WTC11 (cell line): Measurements from ENCODE around the gene HES4. TPM values are rescaled to one million over a fixed set of nuclear protein-coding genes. Genes with fewer than 3 reads are reported as not detected.

ENCODE experiments used
- ATAC-seq: fragments of 200-7000 bp; cut with Tn5 transposase; 2 replicates; pipeline ENCODE4 v1.10.0; 2021; ENCODE audit warnings: mild to moderate bottlenecking, moderate library complexity
- CTCF ChIA-PET: fragments of 300-600 bp; sonication (Branson Sonifier 250); formaldehyde crosslinking; loops from one replicate; lab custom pipeline; 2021; ENCODE audit warnings: antibody characterized with exemption; lab: Charles Lee
- POLR2A ChIA-PET: fragments of 350-600 bp; sonication (Branson Sonifier 250); formaldehyde crosslinking; loops from one replicate; lab custom pipeline; 2021; ENCODE audit warnings: antibody characterized with exemption; lab: Charles Lee
- DNase-seq: peaks from one replicate; pipeline ENCODE4 v3.0.0; 2021; ENCODE audit warnings: low spot score
- H3K27ac Mint-ChIP-seq: 2 replicates; pipeline ENCODE4 v1.8.0; 2021; ENCODE audit warnings: mixed read lengths
- H3K27me3 Mint-ChIP-seq: 2 replicates; pipeline ENCODE4 v1.8.0; 2021; ENCODE audit warnings: low read depth, mild to moderate bottlenecking, moderate library complexity, mixed read lengths
- H3K36me3 Mint-ChIP-seq: 2 replicates; pipeline ENCODE4 v1.8.0; 2021; ENCODE audit warnings: mixed read lengths
- H3K4me1 Mint-ChIP-seq: 2 replicates; pipeline ENCODE4 v1.8.0; 2022; ENCODE audit warnings: mixed read lengths
- H3K4me3 Mint-ChIP-seq: 2 replicates; pipeline ENCODE4 v1.8.0; 2021; ENCODE audit warnings: mild to moderate bottlenecking, moderate library complexity, mixed read lengths
- H3K9me3 Mint-ChIP-seq: 2 replicates; pipeline ENCODE4 v1.8.0; 2021; ENCODE audit warnings: mixed read lengths
- E2F1 ChIP-seq: sonication (generic); formaldehyde crosslinking; IDR thresholded peaks from 2 replicates; pipeline ENCODE4 v1.8.0; 2022; ENCODE audit warnings: mild to moderate bottlenecking, missing genetic modification reagents
- ETV6 ChIP-seq: sonication (generic); formaldehyde crosslinking; IDR thresholded peaks from 2 replicates; pipeline ENCODE4 v1.8.1; 2022; ENCODE audit warnings: mild to moderate bottlenecking, missing genetic modification reagents
- FOXP1 ChIP-seq: sonication (generic); formaldehyde crosslinking; IDR thresholded peaks from 2 replicates; pipeline ENCODE4 v1.8.0; 2022; ENCODE audit warnings: missing genetic modification reagents, mild to moderate bottlenecking, moderate library complexity, borderline replicate concordance
- NR1H2 ChIP-seq: sonication (generic); formaldehyde crosslinking; IDR thresholded peaks from 2 replicates; pipeline ENCODE4 v1.9.0; 2021; ENCODE audit warnings: mild to moderate bottlenecking, moderate library complexity, missing genetic modification reagents
- NR3C1 ChIP-seq: sonication (generic); formaldehyde crosslinking; conservative IDR thresholded peaks from 2 replicates; pipeline ENCODE4 v1.8.1; 2023; ENCODE audit warnings: low read depth, mild to moderate bottlenecking, missing genetic modification reagents
- RORB ChIP-seq: fragments of 250-450 bp; sonication (Bioruptor Pico); IDR thresholded peaks from 2 replicates; pipeline ENCODE4 v1.9.0; 2021; ENCODE audit warnings: mild to moderate bottlenecking
- SMAD3 ChIP-seq: sonication (generic); formaldehyde crosslinking; IDR thresholded peaks from 2 replicates; pipeline ENCODE4 v1.8.0; 2022; ENCODE audit warnings: missing genetic modification reagents, mild to moderate bottlenecking, borderline replicate concordance
- STAT6 ChIP-seq: sonication (generic); formaldehyde crosslinking; conservative IDR thresholded peaks from 2 replicates; pipeline ENCODE4 v1.8.1; 2023; ENCODE audit warnings: mild to moderate bottlenecking, low read depth, missing genetic modification reagents, moderate library complexity
- ZBTB43 ChIP-seq: sonication (generic); formaldehyde crosslinking; IDR thresholded peaks from 2 replicates; pipeline ENCODE4 v1.8.1; 2023; ENCODE audit warnings: mild to moderate bottlenecking, missing genetic modification reagents
- ZMAT4 ChIP-seq: fragments of 250-450 bp; sonication (Bioruptor Pico); IDR thresholded peaks from 2 replicates; pipeline ENCODE4 v1.9.0; 2021; ENCODE audit warnings: mild to moderate bottlenecking
- ZNF232 ChIP-seq: sonication (generic); formaldehyde crosslinking; IDR thresholded peaks from 2 replicates; pipeline ENCODE4 v1.8.0; 2022; ENCODE audit warnings: mild to moderate bottlenecking, missing genetic modification reagents
- ZNF423 ChIP-seq: fragments of 250-450 bp; sonication (Bioruptor Pico); IDR thresholded peaks from 2 replicates; pipeline ENCODE4 v2.1.2; 2022; ENCODE audit warnings: mild to moderate bottlenecking, moderate library complexity
- total RNA-seq: library from RNA; stranded (reverse); gene quantifications from 3 replicates; pipeline ENCODE4 v1.2.3, GENCODE V29; 2021
- TF ChIP-seq, protein P1 (sequence below): fragments of 250-450 bp; sonication (Bioruptor Pico); IDR thresholded peaks from 2 replicates; pipeline ENCODE4 v1.9.0; 2021; ENCODE audit warnings: mild to moderate bottlenecking, borderline replicate concordance
- TF ChIP-seq, protein P2 (sequence below): fragments of 250-450 bp; sonication (Bioruptor Pico); IDR thresholded peaks from 2 replicates; pipeline ENCODE4 v1.9.0; 2021; ENCODE audit warnings: moderate library complexity, mild to moderate bottlenecking, inconsistent platforms, borderline replicate concordance

The HES4 gene
- total RNA-seq, 1 experiment from 2014 or later = 4.5 TPM

DNA sequence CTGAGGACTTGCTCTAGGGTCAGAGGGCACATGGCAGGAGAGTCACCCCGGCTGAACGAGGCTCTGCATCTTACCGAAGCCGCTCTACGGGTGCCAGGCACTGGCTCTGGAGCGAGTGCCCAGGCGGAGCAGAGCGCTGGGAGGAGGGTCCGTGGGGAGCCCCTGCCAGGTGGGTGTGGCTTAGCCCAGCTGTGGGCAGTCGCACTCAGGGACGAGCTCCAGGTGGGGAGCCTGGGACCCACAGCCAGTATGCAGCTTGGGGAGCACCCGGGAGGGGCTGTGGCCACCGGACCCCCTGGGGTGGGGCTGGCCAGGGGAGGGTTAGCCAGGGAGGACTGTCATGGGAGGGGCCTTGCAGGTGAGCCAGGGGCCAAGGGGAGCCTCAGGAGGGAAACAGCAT is 23.8 kb upstream of the HES4 start:
- Mint-ChIP-seq H3K27ac (no peak overlapping the region), H3K36me3 (no peaks in the 10 kb centered on the region), H3K27me3 (no peaks in the 10 kb centered on the region; the same call in 1 of the 2 replicates), H3K4me1 (peaks cover 33% of the 10 kb centered on the region), H3K4me3 (no peak overlapping the region), H3K9me3 (no peaks in the 10 kb centered on the region)
- ATAC-seq (no peak), DNase-seq (no peak)
- CTCF ChIA-PET = interaction anchor here (0.7 to 2.8 kb wide), 8 partner anchors 8 to 43 kb away, joined by 3 to 16 read pairs (median 4); no protein-coding TSS in a partner anchor
- TF ChIP-seq NR1H2 (no peak), NR3C1 (CRISPR knock-in tag) (no peak), ZNF423 (CRISPR knock-in tag) (peak; percentile 41; the same call in 1 of the 2 replicates), RORB (CRISPR knock-in tag) (no peak), FOXP1 (CRISPR knock-in tag) (0 out of 2 replicates have a peak, but pooled peaks have one; percentile 22)
- POLR2A ChIA-PET = interaction anchor here (1.5 to 3.6 kb wide), 3 partner anchors 9 to 17 kb away, joined by 4 to 15 read pairs (median 9); no protein-coding TSS in a partner anchor

DNA sequence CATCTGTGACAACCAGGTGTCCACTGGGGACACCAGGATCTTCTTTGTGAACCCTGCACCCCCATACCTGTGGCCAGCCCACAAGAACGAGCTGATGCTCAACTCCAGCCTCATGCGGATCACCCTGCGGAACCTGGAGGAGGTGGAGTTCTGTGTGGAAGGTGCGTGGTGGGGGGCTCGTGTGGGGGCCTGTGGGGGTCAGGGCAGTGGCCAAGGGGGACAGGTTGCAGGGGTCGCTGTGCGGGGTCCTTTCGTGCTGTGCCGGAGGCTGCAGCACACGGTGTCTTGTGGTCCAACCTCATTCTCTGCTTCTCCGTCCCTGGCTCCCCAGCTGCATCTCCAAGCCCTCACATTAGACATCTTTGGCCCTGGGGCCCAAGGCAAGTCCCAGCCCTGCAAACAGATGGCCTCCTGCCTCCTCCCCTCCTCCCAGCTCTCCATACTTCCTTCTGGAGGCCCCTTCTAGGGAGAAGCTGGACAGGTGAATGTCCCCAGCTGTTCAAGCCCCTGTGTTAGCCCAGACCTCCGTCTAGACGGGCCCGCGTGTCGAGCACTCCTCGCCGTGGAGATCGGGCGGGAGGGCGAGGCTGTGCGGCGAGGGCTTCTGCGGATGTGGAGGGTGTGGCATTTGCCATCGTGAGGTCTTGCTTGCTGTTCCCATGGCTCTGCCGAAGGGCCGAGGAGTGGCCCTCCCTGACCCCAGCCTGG is 22.6 kb upstream of the HES4 start:
- peaks cover 5% of the 10 kb centered on the region for H3K27me3 Mint-ChIP-seq
- ChIA-PET POLR2A (interaction anchor here (1.3 kb wide), 1 partner anchor 9 kb away, joined by 3 read pairs; the partner anchor contains the start of gene ISG15), CTCF (interaction anchor here (0.8 to 1.1 kb wide), 2 partner anchors 17 to 42 kb away, joined by 3 to 4 read pairs; no protein-coding TSS in a partner anchor)
- no peak overlapping the region for H3K27ac Mint-ChIP-seq
- DNase-seq (no peak), ATAC-seq (no peak)
- H3K36me3 Mint-ChIP-seq = no peaks in the 10 kb centered on the region
- peaks cover 33% of the 10 kb centered on the region for H3K4me1 Mint-ChIP-seq
- TF ChIP-seq STAT6 (CRISPR knock-in tag) (no peak), E2F1 (CRISPR knock-in tag) (no peak), ETV6 (no peak), ZBTB43 (CRISPR knock-in tag) (no peak), NR1H2 (no peak), ZNF232 (CRISPR knock-in tag) (no peak), SMAD3 (CRISPR knock-in tag) (no peak), ZNF423 (CRISPR knock-in tag) (no peak), ZMAT4 (no peak)
- TF ChIP-seq, protein P1, sequence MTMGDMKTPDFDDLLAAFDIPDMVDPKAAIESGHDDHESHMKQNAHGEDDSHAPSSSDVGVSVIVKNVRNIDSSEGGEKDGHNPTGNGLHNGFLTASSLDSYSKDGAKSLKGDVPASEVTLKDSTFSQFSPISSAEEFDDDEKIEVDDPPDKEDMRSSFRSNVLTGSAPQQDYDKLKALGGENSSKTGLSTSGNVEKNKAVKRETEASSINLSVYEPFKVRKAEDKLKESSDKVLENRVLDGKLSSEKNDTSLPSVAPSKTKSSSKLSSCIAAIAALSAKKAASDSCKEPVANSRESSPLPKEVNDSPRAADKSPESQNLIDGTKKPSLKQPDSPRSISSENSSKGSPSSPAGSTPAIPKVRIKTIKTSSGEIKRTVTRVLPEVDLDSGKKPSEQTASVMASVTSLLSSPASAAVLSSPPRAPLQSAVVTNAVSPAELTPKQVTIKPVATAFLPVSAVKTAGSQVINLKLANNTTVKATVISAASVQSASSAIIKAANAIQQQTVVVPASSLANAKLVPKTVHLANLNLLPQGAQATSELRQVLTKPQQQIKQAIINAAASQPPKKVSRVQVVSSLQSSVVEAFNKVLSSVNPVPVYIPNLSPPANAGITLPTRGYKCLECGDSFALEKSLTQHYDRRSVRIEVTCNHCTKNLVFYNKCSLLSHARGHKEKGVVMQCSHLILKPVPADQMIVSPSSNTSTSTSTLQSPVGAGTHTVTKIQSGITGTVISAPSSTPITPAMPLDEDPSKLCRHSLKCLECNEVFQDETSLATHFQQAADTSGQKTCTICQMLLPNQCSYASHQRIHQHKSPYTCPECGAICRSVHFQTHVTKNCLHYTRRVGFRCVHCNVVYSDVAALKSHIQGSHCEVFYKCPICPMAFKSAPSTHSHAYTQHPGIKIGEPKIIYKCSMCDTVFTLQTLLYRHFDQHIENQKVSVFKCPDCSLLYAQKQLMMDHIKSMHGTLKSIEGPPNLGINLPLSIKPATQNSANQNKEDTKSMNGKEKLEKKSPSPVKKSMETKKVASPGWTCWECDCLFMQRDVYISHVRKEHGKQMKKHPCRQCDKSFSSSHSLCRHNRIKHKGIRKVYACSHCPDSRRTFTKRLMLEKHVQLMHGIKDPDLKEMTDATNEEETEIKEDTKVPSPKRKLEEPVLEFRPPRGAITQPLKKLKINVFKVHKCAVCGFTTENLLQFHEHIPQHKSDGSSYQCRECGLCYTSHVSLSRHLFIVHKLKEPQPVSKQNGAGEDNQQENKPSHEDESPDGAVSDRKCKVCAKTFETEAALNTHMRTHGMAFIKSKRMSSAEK (CRISPR knock-in tag) = no peak
- TF ChIP-seq, protein P2, sequence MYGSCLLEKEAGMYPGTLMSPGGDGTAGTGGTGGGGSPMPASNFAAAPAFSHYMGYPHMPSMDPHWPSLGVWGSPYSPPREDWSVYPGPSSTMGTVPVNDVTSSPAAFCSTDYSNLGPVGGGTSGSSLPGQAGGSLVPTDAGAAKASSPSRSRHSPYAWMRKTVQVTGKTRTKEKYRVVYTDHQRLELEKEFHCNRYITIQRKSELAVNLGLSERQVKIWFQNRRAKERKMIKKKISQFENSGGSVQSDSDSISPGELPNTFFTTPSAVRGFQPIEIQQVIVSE = no peak
- no peaks in the 10 kb centered on the region for H3K9me3 Mint-ChIP-seq
- H3K4me3 Mint-ChIP-seq = peak overlapping the region; percentile 24; the same call in 1 of the 2 replicates
